ENCODE data around the gene ACOX2. TPM values are rescaled to one million over a fixed set of nuclear protein-coding genes. Genes with fewer than 3 reads are reported as not detected.

ACOX2 gene
- total RNA-seq, 1 experiment from 2014 or later = 9.5 TPM

GRCh38 chr3:58494107-58494506 lies 42.9 kb downstream of the ACOX2 start:
- H3K36me3 Mint-ChIP-seq (ENCODE audit: insufficient read depth, unreplicated experiment) = peaks cover 8% of the 10 kb centered on the region
- POLR2A ChIA-PET = no interaction called here
- H3K4me3 Mint-ChIP-seq (ENCODE audit: unreplicated experiment) = peak overlapping the region; percentile 94
- no peaks in the 10 kb centered on the region for H3K27me3 Mint-ChIP-seq (ENCODE audit: insufficient read depth, unreplicated experiment)
- no peaks in the 10 kb centered on the region for H3K36me3 ChIP-seq (ENCODE audit: control insufficient read depth, insufficient read depth, low read length)
- CTCF ChIA-PET = interaction anchor here (1.1 kb wide), 1 partner anchor 38 kb away, joined by 3 read pairs; no protein-coding TSS in a partner anchor
- H3K4me1 Mint-ChIP-seq (ENCODE audit: low read depth, unreplicated experiment) = peaks cover 7% of the 10 kb centered on the region
- no peak for DNase-seq
- no TSS peak for BruUV-seq (replicated peaks)
- H3K4me1 ChIP-seq = peaks cover 20% of the 10 kb centered on the region
- no peak overlapping the region for H3K4me3 ChIP-seq (ENCODE audit: low read depth, low read length)
- TF ChIP-seq, protein P1, sequence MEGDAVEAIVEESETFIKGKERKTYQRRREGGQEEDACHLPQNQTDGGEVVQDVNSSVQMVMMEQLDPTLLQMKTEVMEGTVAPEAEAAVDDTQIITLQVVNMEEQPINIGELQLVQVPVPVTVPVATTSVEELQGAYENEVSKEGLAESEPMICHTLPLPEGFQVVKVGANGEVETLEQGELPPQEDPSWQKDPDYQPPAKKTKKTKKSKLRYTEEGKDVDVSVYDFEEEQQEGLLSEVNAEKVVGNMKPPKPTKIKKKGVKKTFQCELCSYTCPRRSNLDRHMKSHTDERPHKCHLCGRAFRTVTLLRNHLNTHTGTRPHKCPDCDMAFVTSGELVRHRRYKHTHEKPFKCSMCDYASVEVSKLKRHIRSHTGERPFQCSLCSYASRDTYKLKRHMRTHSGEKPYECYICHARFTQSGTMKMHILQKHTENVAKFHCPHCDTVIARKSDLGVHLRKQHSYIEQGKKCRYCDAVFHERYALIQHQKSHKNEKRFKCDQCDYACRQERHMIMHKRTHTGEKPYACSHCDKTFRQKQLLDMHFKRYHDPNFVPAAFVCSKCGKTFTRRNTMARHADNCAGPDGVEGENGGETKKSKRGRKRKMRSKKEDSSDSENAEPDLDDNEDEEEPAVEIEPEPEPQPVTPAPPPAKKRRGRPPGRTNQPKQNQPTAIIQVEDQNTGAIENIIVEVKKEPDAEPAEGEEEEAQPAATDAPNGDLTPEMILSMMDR (IDR thresholded peaks at IDR 0.05; ENCODE audit: insufficient read depth in 1 of 2, low read depth in 1 of 2, low read length in 1 of 2, severe bottlenecking in 1 of 2, unreplicated experiment in 1 of 2) = no peak
- H3K27me3 ChIP-seq (replicated peaks; ENCODE audit: control insufficient read depth, insufficient read depth, low read length) = no peaks in the 10 kb centered on the region
- no peaks in the 10 kb centered on the region for H3K9me3 Mint-ChIP-seq (ENCODE audit: unreplicated experiment)
- intact Hi-C loops (cut with micrococcal nuclease; ENCODE audit: unreplicated experiment) = no loop called here
- no peaks in the 10 kb centered on the region for H3K9me3 ChIP-seq
- H3K27ac Mint-ChIP-seq (ENCODE audit: unreplicated experiment) = no peak overlapping the region

- no peaks in the 10 kb centered on the region for H3K27me3 Mint-ChIP-seq (ENCODE audit: insufficient read depth, unreplicated experiment)
- peaks cover 19% of the 10 kb centered on the region for H3K4me1 Mint-ChIP-seq (ENCODE audit: low read depth, unreplicated experiment)
- intact Hi-C loops (cut with micrococcal nuclease; ENCODE audit: unreplicated experiment) = loop anchor here (2.0 kb wide), 1 partner anchor 60 kb away; the partner anchor contains the start of gene PDHB
- peak overlapping the region; percentile 51 for H3K4me3 ChIP-seq (ENCODE audit: low read depth, low read length)
- TF ChIP-seq, protein P1 (IDR thresholded peaks at IDR 0.05; ENCODE audit: insufficient read depth in 1 of 2, low read depth in 1 of 2, low read length in 1 of 2, severe bottlenecking in 1 of 2, unreplicated experiment in 1 of 2) = no peak
- peak in 1 of 2 experiments; percentile 9 for DNase-seq
- peak overlapping the region; percentile 94 for H3K4me3 Mint-ChIP-seq (ENCODE audit: unreplicated experiment)
- peaks cover 26% of the 10 kb centered on the region for H3K4me1 ChIP-seq
- no peaks in the 10 kb centered on the region for H3K27me3 ChIP-seq (replicated peaks; ENCODE audit: control insufficient read depth, insufficient read depth, low read length)
- POLR2A ChIA-PET = no interaction called here
- H3K9me3 ChIP-seq = no peaks in the 10 kb centered on the region
- BruUV-seq (replicated peaks) = no TSS peak
- H3K9me3 Mint-ChIP-seq (ENCODE audit: unreplicated experiment) = no peaks in the 10 kb centered on the region
- no peaks in the 10 kb centered on the region for H3K36me3 ChIP-seq (ENCODE audit: control insufficient read depth, insufficient read depth, low read length)
- peak overlapping the region; percentile 87 for H3K27ac Mint-ChIP-seq (ENCODE audit: unreplicated experiment)
- CTCF ChIA-PET = interaction anchor here (0.8 to 1.6 kb wide), 4 partner anchors 29 to 77 kb away, joined by 3 to 5 read pairs (median 4); no protein-coding TSS in a partner anchor
- H3K36me3 Mint-ChIP-seq (ENCODE audit: insufficient read depth, unreplicated experiment) = no peaks in the 10 kb centered on the region
These were observed 44.5 kb downstream of the ACOX2 start for GRCh38 chr3:58492494-58492905.

GRCh38 chr3:58491506-58492402 lies 45.2 kb downstream of the ACOX2 start, which contains the start of gene KCTD6:
KCTD6 (plus strand) TSS chr3:58492096; CDS start chr3:58498756, 6,660 bp downstream.
- BruUV-seq (replicated peaks) = no TSS peak
- Histone ChIP-seq H3K36me3 (ENCODE audit: control insufficient read depth, insufficient read depth, low read length) (no peaks in the 10 kb centered on the region), H3K9me3 (no peaks in the 10 kb centered on the region), H3K4me1 (peaks cover 26% of the 10 kb centered on the region), H3K27me3 (replicated peaks; ENCODE audit: control insufficient read depth, insufficient read depth, low read length) (no peaks in the 10 kb centered on the region), H3K4me3 (ENCODE audit: low read depth, low read length) (peak within 1 kb of the TSS; percentile 51)
- POLR2A ChIA-PET = no interaction called here
- peak within 1 kb of the TSS; percentile 87 for H3K27ac Mint-ChIP-seq (ENCODE audit: unreplicated experiment)
- peak; percentile 90 to 96 for DNase-seq
- H3K4me3 Mint-ChIP-seq (ENCODE audit: unreplicated experiment) = peak within 1 kb of the TSS; percentile 94
- TF ChIP-seq, protein P1 (IDR thresholded peaks at IDR 0.05; ENCODE audit: insufficient read depth in 1 of 2, low read depth in 1 of 2, low read length in 1 of 2, severe bottlenecking in 1 of 2, unreplicated experiment in 1 of 2) = peak; percentile 70 to 73
- intact Hi-C loops (cut with micrococcal nuclease; ENCODE audit: unreplicated experiment) = loop anchor here (1.0 to 2.0 kb wide), 4 partner anchors 21 to 59 kb away; partner anchors contain the start of gene PDHB
- no peaks in the 10 kb centered on the region for H3K9me3 Mint-ChIP-seq (ENCODE audit: unreplicated experiment)
- no peaks in the 10 kb centered on the region for H3K36me3 Mint-ChIP-seq (ENCODE audit: insufficient read depth, unreplicated experiment)
- CTCF ChIA-PET = interaction anchor here (0.6 to 1.6 kb wide), 8 partner anchors 14 to 186 kb away, joined by 3 to 6 read pairs (median 4); partner anchors contain the start of genes HTD2 and RPP14
- H3K27me3 Mint-ChIP-seq (ENCODE audit: insufficient read depth, unreplicated experiment) = no peaks in the 10 kb centered on the region
- peaks cover 23% of the 10 kb centered on the region for H3K4me1 Mint-ChIP-seq (ENCODE audit: low read depth, unreplicated experiment)

Measured in Caco-2 (cell line).